ENCODE data around the gene WBP2NL. TPM values are rescaled to one million over a fixed set of nuclear protein-coding genes. Genes with fewer than 3 reads are reported as not detected.

Gene WBP2NL
- total RNA-seq, 4 donors from 2014 or later = 1.1 to 1.5 (median 1.3) TPM

DNA sequence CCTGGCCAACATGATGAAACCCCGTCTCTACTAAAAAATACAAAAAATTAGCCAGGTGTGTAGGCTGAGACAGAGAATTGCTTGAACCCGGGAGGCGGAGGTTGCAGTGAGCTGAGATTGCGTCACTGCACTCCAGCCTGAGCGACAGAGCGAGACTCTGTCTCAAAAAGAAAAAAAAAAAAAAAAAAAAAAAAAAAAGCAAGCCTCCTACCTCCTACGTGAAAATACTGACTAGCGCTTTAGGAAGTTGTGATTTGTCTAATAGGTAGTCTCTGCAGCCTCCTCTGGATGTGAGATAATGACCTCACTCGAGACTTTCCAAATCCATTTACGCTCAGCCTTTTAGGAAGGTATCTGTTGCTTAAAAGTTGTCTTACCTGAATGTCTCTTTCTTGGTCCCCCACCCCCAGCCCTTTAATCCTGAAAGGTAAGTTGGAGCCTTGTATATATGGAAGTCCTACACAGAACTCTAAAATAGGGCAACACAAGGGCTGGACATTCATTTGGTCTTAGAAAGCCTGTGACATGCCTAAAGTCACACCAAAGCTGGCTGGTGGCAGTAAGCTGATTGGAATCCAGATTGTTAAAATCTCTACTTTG lies 23.8 kb upstream of the WBP2NL start:
- TF ChIP-seq, protein P1, sequence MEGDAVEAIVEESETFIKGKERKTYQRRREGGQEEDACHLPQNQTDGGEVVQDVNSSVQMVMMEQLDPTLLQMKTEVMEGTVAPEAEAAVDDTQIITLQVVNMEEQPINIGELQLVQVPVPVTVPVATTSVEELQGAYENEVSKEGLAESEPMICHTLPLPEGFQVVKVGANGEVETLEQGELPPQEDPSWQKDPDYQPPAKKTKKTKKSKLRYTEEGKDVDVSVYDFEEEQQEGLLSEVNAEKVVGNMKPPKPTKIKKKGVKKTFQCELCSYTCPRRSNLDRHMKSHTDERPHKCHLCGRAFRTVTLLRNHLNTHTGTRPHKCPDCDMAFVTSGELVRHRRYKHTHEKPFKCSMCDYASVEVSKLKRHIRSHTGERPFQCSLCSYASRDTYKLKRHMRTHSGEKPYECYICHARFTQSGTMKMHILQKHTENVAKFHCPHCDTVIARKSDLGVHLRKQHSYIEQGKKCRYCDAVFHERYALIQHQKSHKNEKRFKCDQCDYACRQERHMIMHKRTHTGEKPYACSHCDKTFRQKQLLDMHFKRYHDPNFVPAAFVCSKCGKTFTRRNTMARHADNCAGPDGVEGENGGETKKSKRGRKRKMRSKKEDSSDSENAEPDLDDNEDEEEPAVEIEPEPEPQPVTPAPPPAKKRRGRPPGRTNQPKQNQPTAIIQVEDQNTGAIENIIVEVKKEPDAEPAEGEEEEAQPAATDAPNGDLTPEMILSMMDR (IDR thresholded peaks at IDR 0.05; ENCODE audit: low read depth) = no peak

DNA sequence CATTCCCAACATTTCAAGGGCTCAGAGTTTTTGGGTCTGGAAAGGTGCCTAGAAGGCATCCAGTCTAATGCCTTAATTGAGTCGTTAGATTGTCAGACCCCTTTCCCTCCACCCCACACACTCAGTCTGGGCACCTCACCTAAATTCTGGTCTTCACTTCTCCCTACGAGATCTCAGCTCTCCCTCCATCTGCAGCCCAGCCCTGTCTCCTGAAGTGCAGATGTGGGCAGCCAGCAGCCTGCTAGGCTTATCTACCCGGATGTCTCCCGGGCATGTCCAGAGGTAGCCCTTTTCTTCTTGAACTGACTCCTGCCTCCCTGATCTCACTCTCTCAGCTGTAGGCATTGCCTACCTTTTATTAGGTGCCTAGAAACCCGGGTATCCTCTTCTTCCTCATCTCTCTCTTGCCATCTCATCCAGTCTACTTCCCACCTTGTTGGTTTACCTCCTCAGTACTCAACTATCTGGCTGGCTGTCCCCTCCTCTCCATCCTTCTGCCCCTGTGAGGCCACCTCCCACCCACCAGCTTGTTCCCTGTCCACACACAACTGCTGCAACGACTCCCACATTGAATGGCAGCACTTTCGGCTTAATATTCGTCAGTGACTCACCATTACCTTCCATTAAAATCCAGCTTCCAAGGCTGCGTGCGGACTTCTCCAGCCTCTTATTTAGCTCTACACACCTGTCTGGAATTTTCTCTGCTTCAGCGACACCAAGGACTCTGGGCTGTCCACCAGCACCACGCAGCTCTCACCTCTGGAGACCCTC lies 23.1 kb upstream of the WBP2NL start:
- TF ChIP-seq, protein P1 (IDR thresholded peaks at IDR 0.05; ENCODE audit: low read depth) = no peak

DNA sequence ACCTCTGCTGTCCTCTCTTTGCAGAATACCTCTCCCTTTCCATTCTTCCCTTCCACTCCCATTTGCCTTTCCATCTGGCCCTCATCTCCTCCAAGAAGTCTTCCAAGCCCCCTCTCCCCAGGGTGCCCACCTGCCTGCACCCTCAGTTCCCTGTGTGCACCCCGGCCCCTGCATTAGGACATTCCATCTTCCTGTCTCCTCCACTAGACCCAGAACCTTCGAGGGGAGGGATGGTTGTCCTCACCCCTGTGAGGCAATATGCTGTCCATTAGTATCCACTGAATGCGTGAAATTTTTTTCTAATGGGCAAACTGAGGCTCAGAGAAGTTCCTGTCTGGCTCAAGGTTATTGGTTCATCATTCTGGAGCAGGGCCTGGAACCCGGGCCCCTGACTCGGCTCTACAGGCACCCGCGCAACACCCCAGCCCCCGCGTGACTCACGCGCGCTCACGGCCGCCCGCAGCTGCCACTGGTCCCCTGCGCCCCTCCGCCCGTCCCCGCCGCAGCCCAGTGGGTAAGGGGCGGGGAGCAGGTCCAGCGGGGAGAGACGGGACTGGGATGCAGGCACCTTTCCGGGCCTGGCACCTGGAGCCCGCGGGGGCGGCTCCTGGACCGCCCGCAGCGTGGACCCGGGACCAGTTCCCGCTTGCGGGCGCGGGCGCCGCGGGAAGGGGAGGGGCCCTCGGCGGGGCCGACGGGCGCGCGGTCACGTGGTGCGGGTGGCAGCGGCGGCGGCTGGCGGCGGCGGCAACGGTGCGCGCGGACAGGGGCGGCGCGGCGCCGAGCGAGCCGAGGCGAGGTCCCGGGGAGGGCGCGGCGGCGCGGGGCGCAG lies 22.3 kb upstream of the WBP2NL start:
- TF ChIP-seq, protein P1 (IDR thresholded peaks at IDR 0.05; ENCODE audit: low read depth) = no peak

DNA sequence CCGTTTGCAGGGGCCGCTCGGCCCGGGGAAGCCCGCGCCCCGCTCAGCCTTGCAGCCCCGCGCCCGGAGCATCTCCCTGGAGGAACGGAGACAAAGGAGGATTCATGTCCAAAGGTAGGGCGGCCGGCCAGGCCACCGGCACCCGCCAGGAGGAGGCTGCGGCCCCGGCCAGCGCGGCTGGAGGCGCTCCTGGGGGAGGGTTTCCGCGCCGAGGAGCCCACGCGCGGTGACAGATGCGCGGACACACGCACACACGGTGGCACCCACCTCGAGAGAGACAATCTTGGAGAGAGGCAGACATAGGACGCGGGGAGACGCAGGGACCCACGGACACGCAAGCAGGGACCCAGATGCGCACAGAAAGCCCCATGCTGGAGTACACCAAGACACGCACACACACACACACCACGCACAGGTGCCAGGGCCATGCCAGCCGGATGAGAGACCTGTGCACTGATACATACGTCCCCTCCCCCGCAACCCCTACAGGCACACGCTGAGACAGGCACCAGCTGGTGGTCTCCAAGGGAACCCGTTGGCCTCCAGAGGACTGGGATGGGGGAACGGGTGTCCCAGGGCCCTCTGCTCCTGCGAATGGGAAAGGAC lies 21.5 kb upstream of the WBP2NL start:
- TF ChIP-seq, protein P1 (IDR thresholded peaks at IDR 0.05; ENCODE audit: low read depth) = no peak

DNA sequence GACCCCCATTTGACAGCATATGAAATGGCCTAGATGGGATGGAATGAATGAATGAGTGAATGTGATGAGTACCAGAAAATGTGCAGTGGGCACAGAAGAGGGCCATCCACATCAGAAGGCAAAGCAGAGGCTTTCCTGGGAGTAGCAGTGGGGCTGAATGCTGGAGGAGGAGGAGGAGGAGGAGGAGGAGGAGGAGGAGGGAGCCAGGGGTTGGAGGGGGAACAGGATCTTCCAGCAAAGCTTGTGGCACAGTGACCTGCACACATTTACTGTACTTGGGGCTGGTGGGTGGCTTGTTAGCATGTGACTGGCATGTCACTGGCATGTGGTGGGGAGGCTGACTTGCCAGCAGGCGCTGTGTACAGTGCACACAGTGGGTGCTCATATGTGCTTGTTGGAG lies 19.9 kb upstream of the WBP2NL start:
- TF ChIP-seq, protein P1 (IDR thresholded peaks at IDR 0.05; ENCODE audit: low read depth) = no peak

DNA sequence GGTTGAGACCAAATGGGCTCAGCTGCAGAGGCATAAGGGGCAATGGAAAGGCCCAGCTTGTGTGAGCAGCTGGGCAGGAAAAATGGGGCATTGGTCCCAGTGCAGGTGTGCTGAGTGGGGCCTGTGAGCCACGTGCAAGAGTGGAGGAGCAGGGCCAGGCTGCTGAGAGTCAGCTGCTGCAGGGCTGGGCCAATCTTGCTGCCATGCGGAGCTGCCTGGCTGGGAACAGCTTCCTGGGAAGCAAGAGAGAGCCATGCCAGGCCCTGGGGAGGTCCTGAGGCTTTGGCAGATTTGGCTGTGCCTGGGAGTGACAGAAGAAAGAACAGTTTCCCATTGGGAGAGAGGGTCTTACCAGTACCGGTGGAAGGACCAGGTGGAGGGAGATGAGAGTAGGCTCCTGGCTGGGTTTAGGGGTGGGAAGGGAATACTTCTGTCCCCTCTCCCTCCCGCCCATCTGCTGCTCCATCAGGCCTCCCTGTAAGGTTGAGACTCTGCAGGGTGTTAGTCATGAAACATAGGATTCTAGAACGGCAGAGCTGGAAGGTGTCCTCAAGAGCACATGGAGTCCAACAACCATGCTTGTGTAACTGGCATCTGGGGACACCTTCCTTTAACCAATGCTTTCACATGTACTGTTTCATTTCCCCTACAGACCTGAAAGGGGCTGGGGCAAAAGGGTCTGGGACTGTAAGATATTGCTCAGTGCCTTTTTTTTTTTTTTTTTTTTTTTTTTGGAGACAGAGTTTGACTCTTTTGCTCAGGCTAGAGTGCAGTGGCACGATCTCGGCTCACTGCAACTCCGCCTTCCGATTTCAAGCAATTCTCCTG lies 19.0 kb upstream of the WBP2NL start:
- TF ChIP-seq, protein P1 (IDR thresholded peaks at IDR 0.05; ENCODE audit: low read depth) = no peak

Data from subcutaneous adipose tissue (tissue), 4 donors.